ENCODE data around the gene SLC22A31.
"Not testable (repeated sequence)": the region's sequence is repeated elsewhere in the genome, so short reads cannot be mapped to it uniquely, and the experiment has no call there.

The SLC22A31 gene

DNA sequence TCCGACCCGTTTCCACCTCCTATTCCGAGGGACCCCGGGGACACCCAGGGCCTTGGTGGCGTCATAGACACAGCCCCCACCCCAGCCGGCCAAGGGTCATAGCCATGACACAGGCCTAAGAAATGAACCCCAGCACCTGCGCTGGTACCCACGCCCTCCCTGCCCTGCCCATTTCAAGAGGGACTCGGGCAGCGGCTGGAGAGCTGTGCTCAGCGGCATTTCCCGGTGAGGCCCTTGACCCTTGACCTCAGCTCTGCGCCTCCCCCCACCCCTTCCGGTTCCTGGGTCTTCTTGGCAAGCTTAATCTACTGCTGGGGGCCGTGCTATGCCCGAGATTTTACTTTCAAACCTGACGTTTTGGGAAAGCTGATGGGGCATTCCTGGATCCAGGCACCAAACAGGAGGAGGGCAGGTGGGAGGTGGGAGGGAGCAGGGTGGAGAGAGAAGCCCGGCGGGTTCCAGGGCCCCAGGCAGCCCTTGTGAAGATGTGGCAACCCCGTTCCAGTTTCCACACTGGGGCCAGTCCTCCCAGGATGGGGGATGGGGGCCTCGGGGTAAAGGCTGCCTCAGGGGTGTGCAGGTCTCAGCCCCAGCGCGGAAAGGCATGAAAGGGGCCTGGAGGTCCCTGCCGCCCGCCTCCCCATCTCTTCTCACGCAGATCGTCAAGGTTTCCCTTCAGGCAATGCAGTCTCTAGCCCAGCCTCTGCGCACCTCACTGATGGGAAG is at the start of gene SLC22A31:
Gene SLC22A31 (minus strand): TSS at position 414 of the 726 bp plus-strand sequence. CDS start 36 bp downstream, at position 378.
- DNase-seq: no peak

GRCh38 chr16:89248196-89248982 is 48.1 kb upstream of the SLC22A31 start:
- no peak for DNase-seq

DNA sequence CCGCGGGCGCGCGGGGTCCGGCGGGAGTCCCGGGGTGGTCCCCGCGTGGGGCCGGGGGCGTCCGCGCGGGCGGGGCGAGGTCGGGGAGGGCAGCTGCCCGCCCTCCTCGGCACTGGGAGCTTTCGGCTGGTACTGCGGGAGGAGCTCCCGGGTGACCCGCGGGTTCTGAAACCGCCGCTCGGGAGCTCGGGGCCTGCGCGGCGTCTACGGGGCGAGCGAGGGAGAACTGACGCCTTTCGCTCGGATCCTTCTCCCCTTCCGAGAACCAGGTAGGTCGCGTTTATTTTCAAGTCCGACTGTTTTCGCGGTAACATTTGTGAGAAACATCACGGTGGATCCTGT is 47.4 kb upstream of the SLC22A31 start:
- not testable (repeated sequence) for DNase-seq

- DNase-seq: peak; percentile 16 to 97 (median 84)
Measured at GRCh38 chr16:89246903-89247733, 46.8 kb upstream of the SLC22A31 start.

DNA sequence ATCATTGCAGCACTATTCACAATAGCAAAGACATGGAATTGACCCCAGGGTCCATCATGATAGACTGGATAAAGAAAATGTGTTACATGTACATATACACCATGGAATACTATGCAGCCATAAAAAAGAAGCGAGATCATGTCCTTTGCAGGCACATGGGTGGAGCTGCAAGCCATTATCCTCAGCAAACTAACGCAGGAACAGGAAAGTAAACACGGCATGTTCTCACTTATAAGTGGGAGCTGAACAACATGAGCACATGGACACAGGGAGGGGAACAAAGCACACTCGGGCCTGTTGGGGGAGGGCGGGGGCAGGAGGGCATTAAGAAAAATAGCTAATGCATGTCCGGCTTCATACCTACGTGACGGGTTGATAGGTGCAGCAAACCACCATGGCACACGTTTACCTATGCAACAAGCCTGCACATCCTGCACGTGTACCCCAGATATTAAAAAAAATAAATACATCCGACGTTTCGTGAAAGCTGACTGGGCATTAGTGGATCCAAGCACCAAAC is 46.1 kb upstream of the SLC22A31 start:
- no peak for DNase-seq

DNA sequence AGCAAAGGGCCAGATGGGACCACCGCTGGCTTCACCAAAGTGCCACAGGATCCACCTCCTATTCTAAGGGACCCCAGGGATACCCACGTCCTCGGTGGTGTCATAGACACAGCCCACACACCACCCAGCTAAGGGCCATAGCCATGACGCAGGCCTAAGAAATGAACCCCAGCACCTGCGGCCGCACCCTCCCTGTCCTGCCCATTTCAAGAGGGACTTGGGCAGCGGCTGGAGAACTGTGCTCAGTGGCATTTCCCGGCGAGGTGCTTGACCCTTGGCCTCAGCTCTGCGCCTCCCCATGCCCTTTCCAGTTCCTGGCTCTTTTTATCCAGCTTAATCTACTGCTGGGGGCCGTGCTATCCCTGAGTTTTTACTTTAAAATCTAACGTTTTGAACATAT is 44.4 kb upstream of the SLC22A31 start:
- DNase-seq: no peak

- not testable (repeated sequence) for DNase-seq
Measured at GRCh38 chr16:89244264-89244663, 43.9 kb upstream of the SLC22A31 start.

DNA sequence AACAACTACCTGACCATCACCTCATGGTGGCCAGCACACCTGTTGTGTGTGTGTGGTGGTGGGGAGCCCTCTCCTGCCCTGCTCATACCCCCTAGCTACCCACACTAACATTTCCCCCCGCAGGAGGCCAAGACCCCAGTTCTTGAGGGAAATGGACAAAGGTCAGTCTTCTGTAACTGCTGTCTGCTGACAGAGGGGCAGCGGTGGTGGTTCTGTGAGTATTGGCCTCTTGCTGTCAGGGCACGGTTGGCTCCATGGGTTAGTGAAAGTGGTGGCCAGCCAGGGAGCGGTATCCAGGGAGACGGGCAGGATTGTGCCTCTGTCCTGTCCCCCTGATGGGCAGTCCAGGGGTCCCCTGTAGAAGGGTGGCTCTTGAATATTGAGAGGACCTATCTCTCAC is 43.3 kb upstream of the SLC22A31 start:
- no peak for DNase-seq

- no peak for DNase-seq
Measured at GRCh38 chr16:89242795-89243200, 42.5 kb upstream of the SLC22A31 start.

DNA sequence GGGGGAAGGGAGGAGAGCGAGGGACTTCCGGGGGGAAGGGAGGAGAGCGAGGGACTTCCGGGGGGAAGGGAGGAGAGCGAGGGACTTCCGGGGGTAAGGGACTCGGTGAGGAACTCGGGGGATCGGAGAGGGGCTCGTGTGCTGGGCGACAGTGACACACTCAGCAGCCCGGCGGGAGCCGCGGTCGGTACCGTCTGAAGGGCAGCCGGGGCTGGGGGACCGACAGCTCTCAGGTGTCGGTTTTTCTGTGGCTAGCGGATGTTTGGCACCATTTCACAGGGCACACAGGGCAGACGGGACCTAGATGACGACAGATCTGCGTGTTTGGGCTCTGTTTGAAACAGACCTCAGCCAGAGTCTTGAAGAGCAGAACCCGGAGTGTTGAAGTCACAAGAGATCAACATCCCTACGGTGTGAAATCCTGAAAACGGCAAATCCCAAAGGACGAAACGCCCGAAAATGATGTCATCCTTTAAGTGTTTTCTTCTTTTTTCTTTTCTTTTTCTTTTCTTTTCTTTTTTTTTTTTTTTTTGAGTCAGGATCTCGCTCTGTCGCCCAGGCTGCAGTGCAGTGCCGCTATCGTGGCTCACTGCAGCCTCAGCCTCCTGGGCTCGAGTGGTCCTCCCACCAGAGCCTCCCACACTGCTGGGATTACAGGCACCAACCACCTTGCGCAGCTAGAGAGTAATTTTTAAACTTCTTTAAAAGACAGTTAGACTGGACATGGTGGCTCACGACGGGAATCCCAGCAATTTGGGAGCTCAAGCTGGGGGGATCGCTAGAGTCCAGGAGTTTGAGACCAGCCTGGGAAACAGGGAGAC is 41.1 kb upstream of the SLC22A31 start:
- DNase-seq: peak in 50 of 51 donors; percentile 20 to 93 (median 63)

GRCh38 chr16:89237733-89238132 is 37.4 kb upstream of the SLC22A31 start:
- no peak for DNase-seq

GRCh38 chr16:89233678-89234490 is 33.5 kb upstream of the SLC22A31 start:
- no peak for DNase-seq

- DNase-seq: no peak
Measured at GRCh38 chr16:89232107-89232506, 31.8 kb upstream of the SLC22A31 start.

DNA sequence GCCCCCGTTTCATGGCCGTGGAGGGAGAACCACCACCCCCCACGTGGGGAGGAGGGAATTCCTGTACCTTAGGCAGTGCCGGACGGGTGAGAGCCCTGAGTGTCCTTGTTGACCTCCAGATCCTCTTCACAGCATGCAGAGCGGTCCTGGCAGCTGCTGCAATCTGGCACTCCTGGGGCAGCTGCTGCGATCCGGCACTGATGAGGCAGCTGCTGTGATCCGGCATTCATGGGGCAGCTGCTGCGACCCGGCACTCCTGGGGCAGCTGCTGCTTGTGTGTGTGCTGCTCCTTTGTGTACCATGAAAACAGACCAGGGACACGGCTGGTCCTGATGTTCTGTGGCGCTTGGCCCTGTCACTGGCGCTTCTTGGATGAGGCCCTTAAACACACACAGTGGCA is 29.9 kb upstream of the SLC22A31 start:
- peak in 1 of 51 donors; percentile 5 for DNase-seq

DNA sequence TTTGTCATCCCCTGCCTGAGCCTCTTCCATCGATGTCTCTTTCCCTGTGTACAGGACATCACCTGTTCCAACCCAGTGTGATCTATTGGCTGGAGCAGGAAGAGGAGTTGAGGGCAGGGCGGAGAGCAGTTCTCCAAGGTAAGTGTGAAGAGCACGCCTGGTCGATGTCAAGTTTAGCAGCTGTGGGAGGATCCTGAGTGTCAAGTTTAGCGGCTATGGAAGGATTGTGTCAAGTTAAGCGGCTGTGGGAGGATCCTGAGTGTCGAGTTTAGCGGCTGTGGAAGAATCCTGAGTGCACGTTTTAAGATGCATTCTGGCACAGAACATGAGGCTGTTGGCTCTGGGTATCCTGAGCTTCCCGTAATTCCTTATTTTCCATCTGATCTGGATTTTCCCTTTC is 24.3 kb upstream of the SLC22A31 start:
- no peak for DNase-seq

- no peak for DNase-seq
Measured at GRCh38 chr16:89222931-89223330, 22.6 kb upstream of the SLC22A31 start.

DNA sequence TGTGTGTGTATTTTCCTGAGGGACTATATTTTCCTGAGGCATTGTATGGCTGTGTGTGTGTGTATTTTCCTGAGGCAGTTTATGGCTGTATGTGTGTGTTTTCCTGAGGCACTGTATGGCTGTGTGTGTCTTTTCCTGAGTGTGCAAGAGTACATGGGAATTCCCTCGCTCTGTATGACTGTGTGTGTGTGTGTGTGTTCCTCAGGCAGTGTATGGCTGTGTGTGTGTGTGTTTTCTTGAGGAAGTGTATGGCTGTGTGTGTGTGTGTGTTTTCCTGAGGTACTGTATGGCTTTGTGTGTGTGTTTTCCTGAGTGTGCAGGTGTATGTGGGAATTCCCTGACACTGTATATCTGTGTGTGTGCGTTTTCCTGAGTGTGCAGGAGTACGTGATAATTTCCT is 21.3 kb upstream of the SLC22A31 start:
- DNase-seq: no peak

- DNase-seq: no peak
Measured at GRCh38 chr16:89219365-89219764, 19.0 kb upstream of the SLC22A31 start.

DNA sequence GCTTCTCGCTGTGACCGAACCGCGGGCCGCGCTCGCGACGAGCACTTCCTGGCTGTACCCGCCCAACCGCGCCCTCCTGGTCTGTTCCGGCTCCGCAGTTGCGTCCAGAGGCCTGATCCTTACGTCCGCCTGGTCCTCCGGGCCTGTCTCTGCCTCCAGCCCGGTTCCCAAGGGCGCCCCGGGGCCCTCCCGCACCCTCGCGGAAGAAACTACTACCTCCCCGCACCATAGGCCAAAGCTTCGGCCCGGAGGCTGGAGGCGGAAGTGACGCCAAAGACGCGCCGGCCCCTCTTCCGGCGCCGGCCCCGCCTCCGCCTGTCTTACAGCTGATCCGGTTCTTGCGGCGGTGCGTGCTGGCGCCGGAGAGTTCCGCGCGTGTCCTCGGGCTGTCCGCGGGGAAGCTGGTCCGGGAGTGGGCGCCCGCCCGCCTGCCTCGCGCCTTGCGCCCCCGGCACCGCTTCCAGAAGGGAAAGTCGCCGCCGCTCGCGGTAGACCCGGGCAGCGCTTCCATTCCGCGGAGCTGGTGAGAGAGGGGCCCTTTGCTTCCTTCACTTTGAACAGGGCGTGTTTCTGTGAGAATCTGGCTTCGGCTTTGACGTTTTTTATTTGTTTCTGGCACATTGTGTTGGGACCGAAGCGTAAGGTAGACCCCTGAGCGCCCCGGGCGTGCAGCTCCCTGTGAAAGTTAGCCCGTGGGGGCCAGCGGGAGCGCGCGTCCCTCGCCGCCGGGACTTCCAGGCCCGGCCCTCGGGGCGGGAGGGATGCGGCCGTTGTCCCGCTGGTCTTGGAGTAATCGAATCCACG is 17.3 kb upstream of the SLC22A31 start, which contains the start of gene ZNF778:
Gene ZNF778 (plus strand): TSS at position 316 of the 804 bp plus-strand sequence. CDS start 3,425 bp downstream, outside the sequence.
- DNase-seq: peak; percentile 20 to 92 (median 74)

Measured in hypothalamus (tissue), 51 donors.